H1 (cell line): ENCODE results near the gene ANP32A. TPM values are rescaled to one million over a fixed set of nuclear protein-coding genes. Genes with fewer than 3 reads are reported as not detected.

Source experiments
- CTCF ChIA-PET: fragments of 300-600 bp; sonication (Branson Sonifier 250); formaldehyde crosslinking; loops from one replicate; lab custom pipeline; 2021; ENCODE audit not compliant: partially characterized antibody; lab: Charles Lee
- POLR2A ChIA-PET: fragments of 300-600 bp; sonication (Branson Sonifier 250); formaldehyde crosslinking; loops from one replicate; lab custom pipeline; 2021; ENCODE audit warnings: inconsistent platforms; ENCODE audit not compliant: partially characterized antibody; lab: Charles Lee
- DNase-seq, 2 experiments: peaks; one replicate each; pipeline versions ENCODE4 v3.0.0 to v3.0.0-alpha.2; 2010 to 2022; ENCODE audit warnings: low spot score in 2 of 2, low read depth in 1 of 2, mixed read lengths in 1 of 2
- FAIRE-seq: peaks from 2 replicates; lab custom pipeline; 2011; peaks lifted over from hg19 to GRCh38; lab: Jason Lieb, UNC
- H2AFZ ChIP-seq: 2 replicates; pipeline ENCODE4 v1.8.1; 2012; ENCODE audit warnings: low read length, inconsistent platforms
- H2AK5ac ChIP-seq: 2 replicates; pipeline ENCODE4 v1.6.1; 2013; ENCODE audit warnings: low read depth, low read length
- H2BK120ac ChIP-seq: replicated peaks from 2 replicates; pipeline ENCODE3; 2013; ENCODE audit warnings: low read depth, low read length, inconsistent platforms
- H2BK12ac ChIP-seq: 2 replicates; pipeline ENCODE4 v1.6.1; 2013; ENCODE audit warnings: low read depth, low read length
- H2BK15ac ChIP-seq: 2 replicates; pipeline ENCODE4 v1.6.1; 2013; ENCODE audit warnings: low read length
- H2BK20ac ChIP-seq: 2 replicates; pipeline ENCODE4 v1.6.1; 2013; ENCODE audit warnings: low read length
- H2BK5ac ChIP-seq: 2 replicates; pipeline ENCODE4 v1.6.1; 2013; ENCODE audit warnings: low read depth, low read length
- H3K14ac ChIP-seq: 2 replicates; pipeline ENCODE4 v1.6.1; 2013; ENCODE audit warnings: inconsistent platforms; ENCODE audit not compliant: insufficient read length
- H3K18ac ChIP-seq: 2 replicates; pipeline ENCODE4 v1.6.1; 2013; ENCODE audit warnings: low read length; ENCODE audit errors: extremely low read depth
- H3K23ac ChIP-seq: 2 replicates; pipeline ENCODE4 v1.6.1; 2013; ENCODE audit warnings: inconsistent platforms; ENCODE audit not compliant: insufficient read length
- H3K23me2 ChIP-seq: 2 replicates; pipeline ENCODE4 v1.6.1; 2013; ENCODE audit warnings: low read depth, low read length
- H3K27ac ChIP-seq: 2 replicates; pipeline ENCODE4 v1.6.1; 2011; ENCODE audit warnings: low read depth, low read length, inconsistent platforms
- H3K27me3 ChIP-seq, 4 experiments: replicated peaks in 1 of 4; 1 replicate in 1 of 4; 2 replicates in 3 of 4; pipeline versions ENCODE4 v1.6.1 to v1.8.1; 2011 to 2013; ENCODE audit warnings: low read length in 3 of 4, mild to moderate bottlenecking in 3 of 4, inconsistent platforms in 2 of 4, mixed read lengths in 2 of 4, moderate library complexity in 1 of 4; ENCODE audit not compliant: control insufficient read depth in 3 of 4, insufficient read depth in 3 of 4; ENCODE audit errors: extremely low read depth in 1 of 4
- H3K36me3 ChIP-seq, 4 experiments: 2 replicates each; pipeline versions ENCODE4 v1.6.1 to v1.8.1; 2011 to 2013; ENCODE audit warnings: mild to moderate bottlenecking in 4 of 4, low read length in 3 of 4, moderate library complexity in 2 of 4, control low read depth in 1 of 4, inconsistent platforms in 1 of 4; ENCODE audit not compliant: insufficient read depth in 4 of 4, control insufficient read depth in 2 of 4
- H3K4ac ChIP-seq: replicated peaks from 2 replicates; pipeline ENCODE3; 2013; ENCODE audit warnings: low read length, low read depth, mixed read lengths, inconsistent platforms; ENCODE audit not compliant: insufficient read length
- H3K4me1 ChIP-seq, 4 experiments: replicated peaks in 1 of 4; 1 replicate in 1 of 4; 2 replicates in 3 of 4; pipeline versions ENCODE4 v1.6.1 to v1.8.1; 2011 to 2013; ENCODE audit warnings: low read length in 3 of 4, inconsistent platforms in 2 of 4, mixed read lengths in 1 of 4; ENCODE audit not compliant: insufficient read depth in 4 of 4, control insufficient read depth in 3 of 4
- H3K4me2 ChIP-seq, 2 experiments: 2 replicates each; pipeline versions ENCODE4 v1.6.1 to v1.8.1; 2011 to 2013; ENCODE audit warnings: low read depth in 2 of 2, low read length in 2 of 2, control low read depth in 1 of 2, inconsistent platforms in 1 of 2, mild to moderate bottlenecking in 1 of 2; ENCODE audit not compliant: insufficient read depth in 1 of 2
- H3K4me3 ChIP-seq, 4 experiments: fragments of 200-600, 300-600 bp in 1 of 4; sonication (generic), shearing (Covaris generic), sonication (Bioruptor Twin) in 1 of 4; 2 replicates each; pipeline versions ENCODE4 v1.5.1 to v1.8.1; 2011 to 2016; ENCODE audit warnings: low read length in 4 of 4, low read depth in 3 of 4, control low read depth in 2 of 4, inconsistent platforms in 2 of 4, mild to moderate bottlenecking in 2 of 4, mixed read lengths in 1 of 4, moderate library complexity in 1 of 4; ENCODE audit not compliant: insufficient read depth in 2 of 4; ENCODE audit errors: extremely low read depth in 1 of 4
- H3K56ac ChIP-seq: replicated peaks from 2 replicates; pipeline ENCODE3; 2013; ENCODE audit warnings: low read depth, mild to moderate bottlenecking, mixed read lengths, low read length, inconsistent platforms; ENCODE audit not compliant: insufficient read length
- H3K79me1 ChIP-seq: 2 replicates; pipeline ENCODE4 v1.6.1; 2013; ENCODE audit warnings: low read depth, low read length, control low read depth
- H3K79me2 ChIP-seq, 2 experiments: 2 replicates each; pipeline versions ENCODE4 v1.6.1 to v1.8.1; 2012 to 2013; ENCODE audit warnings: low read length in 2 of 2, mild to moderate bottlenecking in 2 of 2, inconsistent platforms in 1 of 2; ENCODE audit not compliant: insufficient read depth in 2 of 2, control insufficient read depth in 1 of 2
- H3K9ac ChIP-seq, 4 experiments: replicated peaks in 1 of 4; 1 replicate in 1 of 4; 2 replicates in 3 of 4; pipeline versions ENCODE4 v1.6.1 to v1.8.1; 2011 to 2013; ENCODE audit warnings: low read depth in 3 of 4, low read length in 3 of 4, control low read depth in 2 of 4, mild to moderate bottlenecking in 2 of 4, moderate library complexity in 2 of 4, inconsistent platforms in 1 of 4; ENCODE audit errors: extremely low read depth in 1 of 4
- H3K9me3 ChIP-seq, 2 experiments: 2 replicates each; pipeline versions ENCODE4 v1.6.1 to v1.8.1; 2012 to 2013; ENCODE audit warnings: mild to moderate bottlenecking in 2 of 2, moderate library complexity in 2 of 2, control low read depth in 1 of 2, inconsistent platforms in 1 of 2, low read depth in 1 of 2, low read length in 1 of 2, mixed read lengths in 1 of 2; ENCODE audit not compliant: insufficient read depth in 2 of 2
- H4K20me1 ChIP-seq, 2 experiments: replicated peaks in 1 of 2; 2 replicates each; pipeline versions ENCODE3 to v1.8.1; 2011 to 2013; ENCODE audit warnings: inconsistent platforms in 2 of 2, low read length in 2 of 2, mild to moderate bottlenecking in 1 of 2; ENCODE audit not compliant: insufficient read depth in 2 of 2, control insufficient read depth in 1 of 2
- H4K5ac ChIP-seq: 2 replicates; pipeline ENCODE4 v1.6.1; 2013; ENCODE audit warnings: low read length, low read depth, mixed read lengths, inconsistent platforms; ENCODE audit not compliant: insufficient read length
- H4K8ac ChIP-seq: 2 replicates; pipeline ENCODE4 v1.8.0; 2013; ENCODE audit warnings: mild to moderate bottlenecking, moderate library complexity, low read length, inconsistent platforms; ENCODE audit not compliant: insufficient read depth; ENCODE audit errors: extremely low read depth
- H4K91ac ChIP-seq: replicated peaks from 2 replicates; pipeline ENCODE3; 2013; ENCODE audit warnings: low read length, mixed read lengths, inconsistent platforms; ENCODE audit not compliant: insufficient read length
- CBX8 ChIP-seq: fragments of 300-800, 300-1000 bp; sonication (generic); IDR thresholded peaks from 2 replicates; pipeline ENCODE4 v1.7.1; 2016; ENCODE audit warnings: low read depth, low read length, borderline replicate concordance
- CHD2 ChIP-seq: IDR thresholded peaks from 2 replicates; pipeline ENCODE4 v1.6.1; 2012; ENCODE audit warnings: low read length, improper control_type of control experiment
- CREB1 ChIP-seq: IDR thresholded peaks from 2 replicates; pipeline ENCODE4 v1.6.1; 2012; ENCODE audit warnings: inconsistent platforms
- GABPA ChIP-seq: IDR thresholded peaks from 2 replicates; pipeline ENCODE4 v1.6.1; 2011; ENCODE audit warnings: mild to moderate bottlenecking, low read length, moderate library complexity, borderline replicate concordance; ENCODE audit not compliant: insufficient read depth
- HDAC2 ChIP-seq, 2 experiments: fragments of 300-600 bp in 1 of 2; sonication (generic) in 1 of 2; IDR thresholded peaks; 2 replicates each; pipeline ENCODE4 v1.6.1; 2011 to 2012; ENCODE audit warnings: low read depth in 2 of 2, low read length in 2 of 2, mild to moderate bottlenecking in 2 of 2, moderate library complexity in 2 of 2, borderline replicate concordance in 1 of 2, inconsistent platforms in 1 of 2
- MAFK ChIP-seq: IDR thresholded peaks from 2 replicates; pipeline ENCODE4 v1.6.1; 2012; ENCODE audit warnings: low read depth, mild to moderate bottlenecking, improper control_type of control experiment, low read length
- PHF8 ChIP-seq: fragments of 200-600 bp; sonication (generic); conservative IDR thresholded peaks from 2 replicates; pipeline ENCODE4 v1.7.1; 2012; ENCODE audit warnings: low read depth, mild to moderate bottlenecking, inconsistent platforms, low read length, moderate library complexity
- POLR2AphosphoS5 ChIP-seq: IDR thresholded peaks from 2 replicates; pipeline ENCODE4 v1.6.1; 2011; ENCODE audit warnings: low read depth, low read length
- WGBS, 2 experiments: shearing (Covaris generic) in 1 of 2; methylation state at CpG; one replicate each; pipeline versions ENCODE4 v1.1.6 to v1.1.7; 2013 to 2015; ENCODE audit warnings: low lambda C conversion rate in 2 of 2, mixed read lengths in 2 of 2, inconsistent platforms in 1 of 2, low coverage in 1 of 2, missing lambda C conversion rate in 1 of 2; ENCODE audit not compliant: insufficient replicate concordance in 2 of 2, insufficient coverage in 1 of 2, insufficient read length in 1 of 2; ENCODE audit errors: extremely low coverage in 1 of 2, missing lambda C conversion rate in 1 of 2; 5-methylcytosine and 5-hydroxymethylcytosine counted together
- polyA plus RNA-seq, 7 experiments: library from polyadenylated mRNA; depleted of rRNA in 3 of 7; stranded (reverse) in 5 of 7; unstranded in 2 of 7; fragments of >200 nt in 5 of 7; fragments of 200-250 nt in 2 of 7; gene quantifications; 1 replicate in 5 of 7; 2 replicates in 1 of 7; 4 replicates in 1 of 7; pipeline versions ENCODE4 v1.2.1 to v1.2.3, GENCODE V29; 2011 to 2013; ENCODE audit warnings: missing spikeins in 2 of 7, mixed read lengths in 2 of 7
- total RNA-seq: library from RNA; stranded (reverse); fragmentation: NEBNext Ultra II Directional; extraction: Animal tissue kit (Norgen Biotek cat#: 25700); gene quantifications from 2 replicates; pipeline ENCODE4 v1.2.1, GENCODE V29; 2021

Gene ANP32A
- total and polyA plus RNA-seq, 2 of the 8 experiments (the other 6 are each of a cell fraction or from before 2014, with no cell fraction given): 70.8 to 295 TPM

GRCh38 chr15:68781766-68782588 lies 38.7 kb downstream of the ANP32A start:
- H3K79me2 ChIP-seq: peaks cover 0 to 16% of the 10 kb centered on the region in 2 experiments; a peak in 2 of 4 replicates
- peaks cover 16 to 26% of the 10 kb centered on the region in 2 experiments for H4K20me1 ChIP-seq
- no peak overlapping the region for H4K91ac ChIP-seq
- no peak overlapping the region for H2BK20ac ChIP-seq
- 83% methylated on average over 17 of the region's 17 CpGs; no CpG with 5 or more reads in 1 of the 2 experiments for WGBS, 2 experiments
- H3K56ac ChIP-seq: no peak overlapping the region
- H2AK5ac ChIP-seq: no peak overlapping the region
- CTCF ChIA-PET: interaction anchor here (1.4 to 7.7 kb wide), 6 partner anchors 12 to 226 kb away, joined by 3 to 70 read pairs (median 4); no protein-coding TSS in a partner anchor
- no peak overlapping the region for H2AFZ ChIP-seq
- H3K4me2 ChIP-seq: no peak overlapping the region
- no peaks in the 10 kb centered on the region for H3K23me2 ChIP-seq
- no peak overlapping the region for H3K4me3 ChIP-seq
- FAIRE-seq (no peak), DNase-seq (no peak)
- H2BK15ac ChIP-seq: no peak overlapping the region
- H4K8ac ChIP-seq: no peak overlapping the region
- POLR2A ChIA-PET: interaction anchor here (1.5 kb wide), 1 partner anchor 16 kb away, joined by 3 read pairs; no protein-coding TSS in a partner anchor
- H3K36me3 ChIP-seq: peaks cover 14 to 75% (median 40%) of the 10 kb centered on the region in 4 experiments
- peaks cover 0 to 12% (median 3%) of the 10 kb centered on the region in 4 experiments; a peak in 5 of 7 replicates for H3K4me1 ChIP-seq
- no peak overlapping the region for H2BK120ac ChIP-seq
- no peak overlapping the region for H3K14ac ChIP-seq
- no peak overlapping the region for H3K27ac ChIP-seq
- no peaks in the 10 kb centered on the region for H3K9me3 ChIP-seq
- H2BK12ac ChIP-seq: no peak overlapping the region
- no peak overlapping the region for H3K18ac ChIP-seq
- H3K4ac ChIP-seq: no peak overlapping the region
- H2BK5ac ChIP-seq: no peak overlapping the region
- H3K27me3 ChIP-seq: no peaks in the 10 kb centered on the region
- H3K23ac ChIP-seq: no peak overlapping the region
- no peak overlapping the region for H4K5ac ChIP-seq
- H3K79me1 ChIP-seq: peaks cover 13% of the 10 kb centered on the region
- no peak overlapping the region for H3K9ac ChIP-seq
- TF ChIP-seq POLR2AphosphoS5: no peak
- TF ChIP-seq HDAC2 (IDR thresholded peaks at IDR 0.05; ENCODE audit: borderline replicate concordance in 1 of 2, low read depth in 2 of 2, low read length in 2 of 2): no peak
- TF ChIP-seq PHF8: no peak
- no peak for TF ChIP-seq CREB1
- TF ChIP-seq GABPA: no peak
- TF ChIP-seq MAFK: no peak
- TF ChIP-seq CBX8: no peak
- TF ChIP-seq CHD2: no peak
